SK-N-SH treated with all-trans-retinoic acid at 6 μM for 48 hours (cell line): ENCODE data around the gene SHC3.
"Not testable (repeated sequence)": the region's sequence is repeated elsewhere in the genome, so short reads cannot be mapped to it uniquely, and the experiment has no call there.

ENCODE experiments used
- ATAC-seq: fragments of 200-7000 bp; cut with Tn5 transposase; 3 replicates; pipeline ENCODE4 v1.9.1; 2020; ENCODE audit warnings: mild to moderate bottlenecking, moderate library complexity
- BACH2 ChIP-seq: fragments of 250-450 bp; sonication (Bioruptor Pico); IDR thresholded peaks from 2 replicates; pipeline ENCODE4 v1.9.0; 2021; ENCODE audit warnings: mild to moderate bottlenecking, borderline replicate concordance
- CSDC2 ChIP-seq: fragments of 250-450 bp; sonication (Bioruptor Pico); IDR thresholded peaks from 2 replicates; pipeline ENCODE4 v1.5.0; 2020; ENCODE audit warnings: mild to moderate bottlenecking, moderate library complexity
- ESRRG ChIP-seq: fragments of 250-450 bp; sonication (Bioruptor Pico); IDR thresholded peaks from 2 replicates; pipeline ENCODE4 v1.6.1; 2021; ENCODE audit warnings: mild to moderate bottlenecking
- GLIS3 ChIP-seq: fragments of 250-450 bp; sonication (Bioruptor Pico); IDR thresholded peaks from 2 replicates; pipeline ENCODE4 v1.5.0; 2020; ENCODE audit warnings: mild to moderate bottlenecking, moderate library complexity
- ISL1 ChIP-seq: fragments of 250-450 bp; sonication (Bioruptor Pico); IDR thresholded peaks from 2 replicates; pipeline ENCODE4 v2.1.2; 2022; ENCODE audit warnings: mild to moderate bottlenecking, moderate library complexity
- OSR1 ChIP-seq: fragments of 250-450 bp; sonication (Bioruptor Pico); IDR thresholded peaks from 2 replicates; pipeline ENCODE4 v1.8.0; 2022; ENCODE audit warnings: moderate library complexity, mild to moderate bottlenecking, inconsistent platforms
- PPARA ChIP-seq: fragments of 250-450 bp; sonication (Bioruptor Pico); IDR thresholded peaks from 2 replicates; pipeline ENCODE4 v1.5.0; 2020; ENCODE audit warnings: mild to moderate bottlenecking, borderline replicate concordance
- RARB ChIP-seq: fragments of 250-450 bp; sonication (Bioruptor Pico); IDR thresholded peaks from 2 replicates; pipeline ENCODE4 v1.8.0; 2021; ENCODE audit warnings: mild to moderate bottlenecking, moderate library complexity
- SNAI2 ChIP-seq: fragments of 250-450 bp; sonication (Bioruptor Pico); IDR thresholded peaks from 2 replicates; pipeline ENCODE4 v1.5.0; 2020; ENCODE audit warnings: mild to moderate bottlenecking, moderate library complexity
- TCF4 ChIP-seq: fragments of 250-450 bp; sonication (Bioruptor Pico); IDR thresholded peaks from 2 replicates; pipeline ENCODE4 v1.8.0; 2021; ENCODE audit warnings: mild to moderate bottlenecking, moderate library complexity, borderline replicate concordance
- TOX ChIP-seq: fragments of 250-450 bp; sonication (Bioruptor Pico); IDR thresholded peaks from 2 replicates; pipeline ENCODE4 v1.8.0; 2021; ENCODE audit warnings: mild to moderate bottlenecking, moderate library complexity, borderline replicate concordance
- ZC3H10 ChIP-seq: fragments of 250-450 bp; sonication (Bioruptor Pico); IDR thresholded peaks from 2 replicates; pipeline ENCODE4 v1.5.1; 2021; ENCODE audit warnings: mild to moderate bottlenecking, moderate library complexity
- ZFP3 ChIP-seq: fragments of 250-450 bp; sonication (Bioruptor Pico); IDR thresholded peaks from 2 replicates; pipeline ENCODE4 v1.5.0; 2020; ENCODE audit warnings: mild to moderate bottlenecking, moderate library complexity
- ZFP30 ChIP-seq: fragments of 450-650 bp; formaldehyde crosslinking; IDR thresholded peaks from 2 replicates; pipeline ENCODE4 v1.5.0; 2022; ENCODE audit warnings: mild to moderate bottlenecking, moderate library complexity
- ZNF565 ChIP-seq: fragments of 450-650 bp; formaldehyde crosslinking; conservative IDR thresholded peaks from 2 replicates; pipeline ENCODE4 v1.5.0; 2020; ENCODE audit warnings: low read depth, mild to moderate bottlenecking, moderate library complexity
- ZNF70 ChIP-seq: fragments of 450-650 bp; formaldehyde crosslinking; IDR thresholded peaks from 2 replicates; pipeline ENCODE4 v1.5.0; 2020; ENCODE audit warnings: mild to moderate bottlenecking, moderate library complexity
- ZNF8 ChIP-seq: fragments of 450-650 bp; formaldehyde crosslinking; IDR thresholded peaks from 2 replicates; pipeline ENCODE4 v1.5.0; 2020; ENCODE audit warnings: mild to moderate bottlenecking, moderate library complexity
- TF ChIP-seq, protein P1 (sequence below): fragments of 250-450 bp; sonication (Bioruptor Pico); IDR thresholded peaks from 2 replicates; pipeline ENCODE4 v1.8.0; 2021; ENCODE audit warnings: low read depth, mild to moderate bottlenecking, moderate library complexity, borderline replicate concordance
- TF ChIP-seq, protein P2 (sequence below): fragments of 250-450 bp; sonication (Bioruptor Pico); IDR thresholded peaks from 2 replicates; pipeline ENCODE4 v1.5.1; 2021; ENCODE audit warnings: mild to moderate bottlenecking, moderate library complexity
- TF ChIP-seq, protein P3 (sequence below): fragments of 250-450 bp; sonication (Bioruptor Pico); IDR thresholded peaks from 2 replicates; pipeline ENCODE4 v1.5.1; 2020; ENCODE audit warnings: low read depth, mild to moderate bottlenecking, moderate library complexity
- TF ChIP-seq, protein P4 (sequence below): fragments of 250-450 bp; sonication (Bioruptor Pico); IDR thresholded peaks from 2 replicates; pipeline ENCODE4 v1.5.0; 2020; ENCODE audit warnings: mild to moderate bottlenecking, moderate library complexity
- TF ChIP-seq, protein P5 (sequence below): fragments of 250-450 bp; sonication (Bioruptor Pico); IDR thresholded peaks from 2 replicates; pipeline ENCODE4 v1.8.0; 2020; ENCODE audit warnings: mild to moderate bottlenecking, moderate library complexity, borderline replicate concordance

Gene SHC3

DNA sequence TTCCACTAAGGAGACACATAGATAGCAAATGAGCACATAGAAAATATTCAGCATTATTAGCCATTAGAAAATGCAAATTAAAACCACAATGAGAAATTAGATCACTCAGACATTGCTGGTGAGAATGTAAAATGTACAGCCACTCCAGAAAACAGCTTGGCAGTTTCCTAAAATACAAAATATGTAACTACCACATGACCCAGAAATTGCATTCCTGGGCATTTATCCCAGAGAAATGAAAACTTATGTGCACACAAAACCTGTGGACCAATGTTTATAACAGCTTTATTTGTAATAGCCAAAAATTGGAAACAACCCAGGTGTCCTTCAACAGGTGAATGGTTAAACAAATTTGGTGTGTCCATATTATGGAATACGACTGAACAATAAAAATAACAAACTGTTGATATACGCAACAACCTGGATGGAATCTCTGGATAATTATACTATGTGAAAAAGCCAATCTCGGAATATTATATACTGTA, 34.8 kb upstream of the SHC3 start (continued):
- TF ChIP-seq, protein P1, sequence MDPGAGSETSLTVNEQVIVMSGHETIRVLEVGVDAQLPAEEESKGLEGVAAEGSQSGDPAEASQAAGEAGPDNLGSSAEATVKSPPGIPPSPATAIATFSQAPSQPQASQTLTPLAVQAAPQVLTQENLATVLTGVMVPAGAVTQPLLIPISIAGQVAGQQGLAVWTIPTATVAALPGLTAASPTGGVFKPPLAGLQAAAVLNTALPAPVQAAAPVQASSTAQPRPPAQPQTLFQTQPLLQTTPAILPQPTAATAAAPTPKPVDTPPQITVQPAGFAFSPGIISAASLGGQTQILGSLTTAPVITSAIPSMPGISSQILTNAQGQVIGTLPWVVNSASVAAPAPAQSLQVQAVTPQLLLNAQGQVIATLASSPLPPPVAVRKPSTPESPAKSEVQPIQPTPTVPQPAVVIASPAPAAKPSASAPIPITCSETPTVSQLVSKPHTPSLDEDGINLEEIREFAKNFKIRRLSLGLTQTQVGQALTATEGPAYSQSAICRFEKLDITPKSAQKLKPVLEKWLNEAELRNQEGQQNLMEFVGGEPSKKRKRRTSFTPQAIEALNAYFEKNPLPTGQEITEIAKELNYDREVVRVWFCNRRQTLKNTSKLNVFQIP (CRISPR knock-in tag): no peak
- TF ChIP-seq PPARA (CRISPR knock-in tag): no peak
- TF ChIP-seq, all 23 proteins: peak for 0

DNA sequence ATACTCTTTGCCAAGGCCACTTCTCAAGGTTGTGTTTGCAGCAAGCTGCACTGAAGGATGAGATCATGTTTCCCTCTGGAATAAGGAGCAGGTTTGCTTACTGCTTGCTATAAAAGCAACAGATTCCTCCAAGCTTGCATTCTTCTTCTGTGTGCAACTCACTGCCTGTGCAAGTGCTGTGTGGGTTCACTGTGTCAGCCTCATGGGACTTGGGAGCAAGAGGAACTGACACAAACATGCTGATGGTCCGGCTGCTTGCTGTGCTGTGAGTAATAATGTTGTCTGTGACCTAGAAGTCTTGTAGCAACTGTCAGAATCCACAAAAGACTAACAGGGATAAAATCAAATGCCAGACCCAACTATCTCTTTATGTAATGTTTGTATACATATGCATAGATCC, 33.6 kb upstream of the SHC3 start:
- TF ChIP-seq ZNF565 (CRISPR knock-in tag) (no peak), ESRRG (no peak), ZFP30 (CRISPR knock-in tag) (no peak), CSDC2 (CRISPR knock-in tag) (no peak), ZFP3 (CRISPR knock-in tag) (no peak), ISL1 (CRISPR knock-in tag) (no peak), TOX (CRISPR knock-in tag) (no peak), ZNF8 (CRISPR knock-in tag) (no peak), ZNF70 (no peak), SNAI2 (CRISPR knock-in tag) (no peak), RARB (CRISPR knock-in tag) (no peak)
- TF ChIP-seq, protein P2, sequence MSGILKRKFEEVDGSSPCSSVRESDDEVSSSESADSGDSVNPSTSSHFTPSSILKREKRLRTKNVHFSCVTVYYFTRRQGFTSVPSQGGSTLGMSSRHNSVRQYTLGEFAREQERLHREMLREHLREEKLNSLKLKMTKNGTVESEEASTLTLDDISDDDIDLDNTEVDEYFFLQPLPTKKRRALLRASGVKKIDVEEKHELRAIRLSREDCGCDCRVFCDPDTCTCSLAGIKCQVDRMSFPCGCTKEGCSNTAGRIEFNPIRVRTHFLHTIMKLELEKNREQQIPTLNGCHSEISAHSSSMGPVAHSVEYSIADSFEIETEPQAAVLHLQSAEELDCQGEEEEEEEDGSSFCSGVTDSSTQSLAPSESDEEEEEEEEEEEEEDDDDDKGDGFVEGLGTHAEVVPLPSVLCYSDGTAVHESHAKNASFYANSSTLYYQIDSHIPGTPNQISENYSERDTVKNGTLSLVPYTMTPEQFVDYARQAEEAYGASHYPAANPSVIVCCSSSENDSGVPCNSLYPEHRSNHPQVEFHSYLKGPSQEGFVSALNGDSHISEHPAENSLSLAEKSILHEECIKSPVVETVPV: no peak
- TF ChIP-seq, protein P3, sequence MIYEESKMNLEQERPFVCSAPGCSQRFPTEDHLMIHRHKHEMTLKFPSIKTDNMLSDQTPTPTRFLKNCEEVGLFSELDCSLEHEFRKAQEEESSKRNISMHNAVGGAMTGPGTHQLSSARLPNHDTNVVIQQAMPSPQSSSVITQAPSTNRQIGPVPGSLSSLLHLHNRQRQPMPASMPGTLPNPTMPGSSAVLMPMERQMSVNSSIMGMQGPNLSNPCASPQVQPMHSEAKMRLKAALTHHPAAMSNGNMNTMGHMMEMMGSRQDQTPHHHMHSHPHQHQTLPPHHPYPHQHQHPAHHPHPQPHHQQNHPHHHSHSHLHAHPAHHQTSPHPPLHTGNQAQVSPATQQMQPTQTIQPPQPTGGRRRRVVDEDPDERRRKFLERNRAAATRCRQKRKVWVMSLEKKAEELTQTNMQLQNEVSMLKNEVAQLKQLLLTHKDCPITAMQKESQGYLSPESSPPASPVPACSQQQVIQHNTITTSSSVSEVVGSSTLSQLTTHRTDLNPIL (CRISPR knock-in tag): no peak
- no peak for ATAC-seq

DNA sequence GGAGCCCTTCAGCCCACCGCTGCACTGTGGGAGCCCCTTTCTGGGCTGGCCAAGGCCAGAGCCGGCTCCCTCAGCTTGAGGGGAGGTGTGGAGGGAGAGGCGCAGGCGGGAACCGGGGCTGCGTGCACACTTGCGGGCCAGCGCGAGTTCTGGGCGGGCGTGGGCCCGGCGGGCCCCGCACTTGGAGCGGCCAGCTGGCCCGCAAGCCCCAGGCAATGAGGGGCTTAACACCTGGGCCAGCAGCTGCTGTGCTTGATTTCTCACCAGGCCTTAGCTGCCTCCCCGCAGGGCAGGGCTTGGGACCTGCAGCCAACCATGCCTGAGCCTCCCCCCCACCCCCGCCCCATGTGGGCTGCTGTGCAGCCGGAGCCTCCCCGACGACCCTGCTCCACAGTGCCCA, 30.7 kb upstream of the SHC3 start:
- not testable (repeated sequence) for ATAC-seq

DNA sequence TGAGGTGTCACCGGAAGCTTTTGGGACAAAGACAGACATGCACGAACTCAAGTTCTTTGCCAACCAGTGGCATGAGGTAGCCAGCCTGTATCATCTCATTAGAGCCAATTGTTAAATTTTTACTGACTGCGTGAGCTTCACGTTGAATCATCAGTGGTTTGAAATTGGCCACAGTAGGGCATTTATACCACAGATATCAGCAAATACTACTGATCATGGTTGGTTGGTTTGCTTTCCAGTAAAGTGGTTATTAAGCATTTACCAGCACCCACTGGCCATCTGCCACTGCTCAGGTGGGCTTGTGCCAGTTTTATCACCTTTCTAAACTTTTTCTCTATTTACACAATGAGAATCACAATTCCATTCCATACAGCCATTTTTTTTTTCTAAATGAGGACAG, 28.4 kb upstream of the SHC3 start:
- no peak for ATAC-seq
- TF ChIP-seq PPARA (CRISPR knock-in tag) (no peak), OSR1 (CRISPR knock-in tag) (no peak), RARB (CRISPR knock-in tag) (no peak), BACH2 (CRISPR knock-in tag) (no peak), ESRRG (no peak), CSDC2 (CRISPR knock-in tag) (no peak), ZFP3 (CRISPR knock-in tag) (no peak), TCF4 (CRISPR knock-in tag) (no peak), ZNF8 (CRISPR knock-in tag) (no peak), TOX (CRISPR knock-in tag) (no peak), GLIS3 (CRISPR knock-in tag) (no peak), ZNF565 (CRISPR knock-in tag) (no peak), ZFP30 (CRISPR knock-in tag) (no peak), SNAI2 (CRISPR knock-in tag) (no peak), ZC3H10 (no peak)
- TF ChIP-seq, protein P4, sequence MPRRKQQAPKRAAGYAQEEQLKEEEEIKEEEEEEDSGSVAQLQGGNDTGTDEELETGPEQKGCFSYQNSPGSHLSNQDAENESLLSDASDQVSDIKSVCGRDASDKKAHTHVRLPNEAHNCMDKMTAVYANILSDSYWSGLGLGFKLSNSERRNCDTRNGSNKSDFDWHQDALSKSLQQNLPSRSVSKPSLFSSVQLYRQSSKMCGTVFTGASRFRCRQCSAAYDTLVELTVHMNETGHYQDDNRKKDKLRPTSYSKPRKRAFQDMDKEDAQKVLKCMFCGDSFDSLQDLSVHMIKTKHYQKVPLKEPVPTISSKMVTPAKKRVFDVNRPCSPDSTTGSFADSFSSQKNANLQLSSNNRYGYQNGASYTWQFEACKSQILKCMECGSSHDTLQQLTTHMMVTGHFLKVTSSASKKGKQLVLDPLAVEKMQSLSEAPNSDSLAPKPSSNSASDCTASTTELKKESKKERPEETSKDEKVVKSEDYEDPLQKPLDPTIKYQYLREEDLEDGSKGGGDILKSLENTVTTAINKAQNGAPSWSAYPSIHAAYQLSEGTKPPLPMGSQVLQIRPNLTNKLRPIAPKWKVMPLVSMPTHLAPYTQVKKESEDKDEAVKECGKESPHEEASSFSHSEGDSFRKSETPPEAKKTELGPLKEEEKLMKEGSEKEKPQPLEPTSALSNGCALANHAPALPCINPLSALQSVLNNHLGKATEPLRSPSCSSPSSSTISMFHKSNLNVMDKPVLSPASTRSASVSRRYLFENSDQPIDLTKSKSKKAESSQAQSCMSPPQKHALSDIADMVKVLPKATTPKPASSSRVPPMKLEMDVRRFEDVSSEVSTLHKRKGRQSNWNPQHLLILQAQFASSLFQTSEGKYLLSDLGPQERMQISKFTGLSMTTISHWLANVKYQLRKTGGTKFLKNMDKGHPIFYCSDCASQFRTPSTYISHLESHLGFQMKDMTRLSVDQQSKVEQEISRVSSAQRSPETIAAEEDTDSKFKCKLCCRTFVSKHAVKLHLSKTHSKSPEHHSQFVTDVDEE: no peak
- TF ChIP-seq, protein P5, sequence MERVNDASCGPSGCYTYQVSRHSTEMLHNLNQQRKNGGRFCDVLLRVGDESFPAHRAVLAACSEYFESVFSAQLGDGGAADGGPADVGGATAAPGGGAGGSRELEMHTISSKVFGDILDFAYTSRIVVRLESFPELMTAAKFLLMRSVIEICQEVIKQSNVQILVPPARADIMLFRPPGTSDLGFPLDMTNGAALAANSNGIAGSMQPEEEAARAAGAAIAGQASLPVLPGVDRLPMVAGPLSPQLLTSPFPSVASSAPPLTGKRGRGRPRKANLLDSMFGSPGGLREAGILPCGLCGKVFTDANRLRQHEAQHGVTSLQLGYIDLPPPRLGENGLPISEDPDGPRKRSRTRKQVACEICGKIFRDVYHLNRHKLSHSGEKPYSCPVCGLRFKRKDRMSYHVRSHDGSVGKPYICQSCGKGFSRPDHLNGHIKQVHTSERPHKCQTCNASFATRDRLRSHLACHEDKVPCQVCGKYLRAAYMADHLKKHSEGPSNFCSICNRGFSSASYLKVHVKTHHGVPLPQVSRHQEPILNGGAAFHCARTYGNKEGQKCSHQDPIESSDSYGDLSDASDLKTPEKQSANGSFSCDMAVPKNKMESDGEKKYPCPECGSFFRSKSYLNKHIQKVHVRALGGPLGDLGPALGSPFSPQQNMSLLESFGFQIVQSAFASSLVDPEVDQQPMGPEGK: no peak
